Fibroblast of skin of abdomen (primary cell): ENCODE data around the gene TTC39B.

Source experiments
- DNase-seq: peaks from one replicate; pipeline ENCODE4 v3.0.0-alpha.2; 2013

TTC39B gene

GRCh38 chr9:15121630-15122029 lies 185.4 kb downstream of the TTC39B start:
- DNase-seq: no peak

GRCh38 chr9:15116130-15116580 lies 190.9 kb downstream of the TTC39B start:
- DNase-seq: no peak

GRCh38 chr9:15115702-15116101 lies 191.3 kb downstream of the TTC39B start:
- no peak for DNase-seq

- no peak for DNase-seq
Observed at GRCh38 chr9:15115041-15115440, 192.0 kb downstream of the TTC39B start.
